CD14-positive monocyte (primary cell): Measurements from ENCODE around the gene CCDC15. TPM values are rescaled to one million over a fixed set of nuclear protein-coding genes. Genes with fewer than 3 reads are reported as not detected.

ENCODE experiments used
- DNase-seq, 3 donors: peaks; one replicate each; pipeline ENCODE4 v3.0.0-alpha.2; 2011 to 2022
- H2AFZ ChIP-seq: 2 replicates; pipeline ENCODE4 v1.6.0; 2012; ENCODE audit warnings: mild to moderate bottlenecking, low read depth, low read length, inconsistent platforms; ENCODE audit not compliant: insufficient read depth, poor library complexity, severe bottlenecking
- H3K27ac ChIP-seq, 2 donors: 1 replicate in 1 of 2; 2 replicates in 1 of 2; pipeline ENCODE4 v1.5.1; 2012 to 2013; ENCODE audit warnings: low read length in 2 of 2, control low read depth in 1 of 2, inconsistent platforms in 1 of 2, low read depth in 1 of 2, mild to moderate bottlenecking in 1 of 2
- H3K27me3 ChIP-seq, 2 donors: one replicate each; pipeline versions ENCODE4 v1.6.0 to v1.6.1; 2011 to 2013; ENCODE audit warnings: low read length in 2 of 2; ENCODE audit not compliant: control insufficient read depth in 2 of 2, insufficient read depth in 2 of 2
- H3K36me3 ChIP-seq, 2 donors: replicated peaks in 1 of 2; 1 replicate in 1 of 2; 2 replicates in 1 of 2; pipeline versions ENCODE4 v1.5.1 to v1.6.1; 2012 to 2013; ENCODE audit warnings: low read length in 2 of 2, control low read depth in 1 of 2, inconsistent platforms in 1 of 2, mild to moderate bottlenecking in 1 of 2; ENCODE audit not compliant: insufficient read depth in 2 of 2, control insufficient read depth in 1 of 2
- H3K4me1 ChIP-seq, 2 donors: 1 replicate in 1 of 2; 2 replicates in 1 of 2; pipeline versions ENCODE4 v1.5.1 to v1.6.1; 2012 to 2013; ENCODE audit warnings: low read length in 2 of 2, control low read depth in 1 of 2, inconsistent platforms in 1 of 2, mild to moderate bottlenecking in 1 of 2, moderate library complexity in 1 of 2; ENCODE audit not compliant: insufficient read depth in 2 of 2, control insufficient read depth in 1 of 2
- H3K4me2 ChIP-seq: replicated peaks from 2 replicates; pipeline ENCODE3; 2012; ENCODE audit warnings: low read length, moderate library complexity, mild to moderate bottlenecking; ENCODE audit not compliant: poor library complexity, severe bottlenecking; ENCODE audit errors: extremely low read depth
- H3K4me3 ChIP-seq, 3 experiments: fragments of 200-600 bp in 1 of 3; sonication (generic) in 1 of 3; replicated peaks in 1 of 3; 1 replicate in 2 of 3; 2 replicates in 1 of 3; pipeline ENCODE4 v1.5.1; 2011 to 2013; ENCODE audit warnings: low read length in 3 of 3, mild to moderate bottlenecking in 3 of 3, control low read depth in 2 of 3, low read depth in 2 of 3, inconsistent platforms in 1 of 3, moderate library complexity in 1 of 3
- H3K79me2 ChIP-seq: 2 replicates; pipeline ENCODE4 v1.6.0; 2012; ENCODE audit warnings: mild to moderate bottlenecking, control low read depth, inconsistent platforms, low read length, moderate library complexity; ENCODE audit not compliant: insufficient read depth
- H3K9ac ChIP-seq: 2 replicates; pipeline ENCODE4 v1.6.0; 2017; ENCODE audit warnings: low read length, mild to moderate bottlenecking; ENCODE audit not compliant: insufficient read depth, poor library complexity, severe bottlenecking
- H3K9me3 ChIP-seq, 2 donors: replicated peaks in 1 of 2; 1 replicate in 1 of 2; 2 replicates in 1 of 2; pipeline versions ENCODE4 v1.5.1 to v1.6.1; 2012 to 2013; ENCODE audit warnings: low read length in 2 of 2, control low read depth in 1 of 2; ENCODE audit not compliant: control insufficient read depth in 1 of 2, insufficient read depth in 1 of 2
- H4K20me1 ChIP-seq: 2 replicates; pipeline ENCODE4 v1.6.0; 2012; ENCODE audit warnings: mild to moderate bottlenecking, low read length, control low read depth, moderate library complexity; ENCODE audit not compliant: insufficient read depth
- H3K27ac Mint-ChIP-seq, 7 donors: one replicate each; pipeline ENCODE4 v1.8.0; 2020; ENCODE audit warnings: mild to moderate bottlenecking in 7 of 7, mixed read lengths in 7 of 7, moderate library complexity in 6 of 7, inconsistent platforms in 2 of 7
- H3K27me3 Mint-ChIP-seq, 3 donors: one replicate each; pipeline ENCODE4 v1.8.0; 2021 to 2022; ENCODE audit warnings: low read depth in 3 of 3, mild to moderate bottlenecking in 3 of 3, mixed read lengths in 3 of 3, moderate library complexity in 3 of 3, inconsistent platforms in 1 of 3
- H3K36me3 Mint-ChIP-seq, 2 donors: one replicate each; pipeline ENCODE4 v1.8.0; 2020; ENCODE audit warnings: mixed read lengths in 2 of 2, inconsistent platforms in 1 of 2, mild to moderate bottlenecking in 1 of 2
- H3K4me1 Mint-ChIP-seq: one replicate; pipeline ENCODE4 v1.8.0; 2020; ENCODE audit warnings: mild to moderate bottlenecking, mixed read lengths
- H3K4me3 Mint-ChIP-seq, 2 donors: one replicate each; pipeline ENCODE4 v1.8.0; 2020; ENCODE audit warnings: mild to moderate bottlenecking in 2 of 2, mixed read lengths in 2 of 2, moderate library complexity in 1 of 2
- H3K9me3 Mint-ChIP-seq, 7 donors: one replicate each; pipeline ENCODE4 v1.8.0; 2020 to 2022; ENCODE audit warnings: mixed read lengths in 7 of 7, mild to moderate bottlenecking in 6 of 7, moderate library complexity in 6 of 7, inconsistent platforms in 2 of 7
- CTCF ChIP-seq: fragments of 200-600 bp; IDR thresholded peaks from one replicate; pipeline ENCODE4 v1.8.0; 2022; ENCODE audit warnings: antibody characterized with exemption, mild to moderate bottlenecking
- WGBS: methylation state at CpG from one replicate; pipeline ENCODE4 v1.1.5; 2013; ENCODE audit warnings: missing lambda C conversion rate; ENCODE audit not compliant: insufficient coverage; 5-methylcytosine and 5-hydroxymethylcytosine counted together
- intact Hi-C, 2 donors: fragments of 100-400 bp; cut with micrococcal nuclease; formaldehyde crosslinking; loops; one replicate each; pipeline versions ENCODE4 v1.15.0 to v1.15.1; 2023
- polyA plus RNA-seq, 3 donors: library from polyadenylated mRNA; depleted of rRNA in 1 of 3; unstranded in 2 of 3; stranded (reverse) in 1 of 3; fragments of 300-500 nt in 2 of 3; fragments of >200 nt in 1 of 3; fragmentation: Illumina TruSeq in 2 of 3; gene quantifications; 1 replicate in 2 of 3; 2 replicates in 1 of 3; pipeline ENCODE4 v1.2.3, GENCODE V29; 2012 to 2021

Gene CCDC15
- polyA plus RNA-seq, 3 donors: 0.24 to 0.32 (median 0.28) TPM

- no peaks in the 10 kb centered on the region for H3K27me3 ChIP-seq
- no peak overlapping the region for H3K4me3 Mint-ChIP-seq
- peaks cover 5% of the 10 kb centered on the region for H3K4me1 Mint-ChIP-seq
- H3K27ac ChIP-seq: no peak overlapping the region
- H3K4me1 ChIP-seq: no peaks in the 10 kb centered on the region
- no peaks in the 10 kb centered on the region for H3K27me3 Mint-ChIP-seq
- peaks cover 0 to 2% (median 0%) of the 10 kb centered on the region in 7 donors for H3K9me3 Mint-ChIP-seq
- DNase-seq: peak; percentile 5 to 22 (median 13)
- H3K79me2 ChIP-seq: no peaks in the 10 kb centered on the region
- H3K9ac ChIP-seq: no peak overlapping the region
- intact Hi-C loops: no loop called here
- peak overlapping the region in 1 of 7 donors; percentile 4 for H3K27ac Mint-ChIP-seq
- no peak for TF ChIP-seq CTCF
- H3K36me3 Mint-ChIP-seq: peaks cover 6 to 20% of the 10 kb centered on the region in 2 donors
- H3K9me3 ChIP-seq: no peaks in the 10 kb centered on the region
- no peak overlapping the region for H3K4me2 ChIP-seq
- H3K36me3 ChIP-seq: peaks cover 0 to 6% of the 10 kb centered on the region in 2 donors
- no CpG with 5 or more reads among the region's 2 CpGs for WGBS
- H3K4me3 ChIP-seq: no peak overlapping the region
- H4K20me1 ChIP-seq: no peaks in the 10 kb centered on the region
- no peak overlapping the region for H2AFZ ChIP-seq
Measured at GRCh38 chr11:124970925-124971324, 16.9 kb downstream of the CCDC15 start.

- H3K36me3 ChIP-seq: peaks cover 0 to 6% of the 10 kb centered on the region in 2 donors
- Mint-ChIP-seq H3K27ac (no peak overlapping the region), H3K9me3 (peaks cover 0 to 2% (median 0%) of the 10 kb centered on the region in 7 donors), H3K4me3 (no peak overlapping the region), H3K4me1 (peaks cover 5% of the 10 kb centered on the region), H3K27me3 (no peaks in the 10 kb centered on the region), H3K36me3 (peaks cover 7 to 20% of the 10 kb centered on the region in 2 donors)
- H3K27ac ChIP-seq: no peak overlapping the region
- no peaks in the 10 kb centered on the region for H3K27me3 ChIP-seq
- H4K20me1 ChIP-seq: no peaks in the 10 kb centered on the region
- no peak overlapping the region for H3K4me2 ChIP-seq
- no CpG with 5 or more reads among the region's 2 CpGs for WGBS
- H3K4me1 ChIP-seq: no peaks in the 10 kb centered on the region
- H3K9ac ChIP-seq: no peak overlapping the region
- intact Hi-C loops: no loop called here
- no peaks in the 10 kb centered on the region for H3K79me2 ChIP-seq
- H3K9me3 ChIP-seq: no peaks in the 10 kb centered on the region
- no peak overlapping the region for H3K4me3 ChIP-seq
- no peak overlapping the region for H2AFZ ChIP-seq
- no peak for DNase-seq
- no peak for TF ChIP-seq CTCF
Measured at GRCh38 chr11:124971810-124972209, 17.8 kb downstream of the CCDC15 start.
